Measurements from ENCODE around the gene RUNX1. TPM values are rescaled to one million over a fixed set of nuclear protein-coding genes. Genes with fewer than 3 reads are reported as not detected.

The RUNX1 gene
- total and polyA plus RNA-seq, 2 of the 13 experiments (the other 11 are each of a cell fraction or from before 2014, with no cell fraction given): 5.4 to 6.4 TPM

GRCh38 chr21:34817821-34818661, 231.1 kb downstream of the RUNX1 start (continued):
- TF ChIP-seq STAT6 (CRISPR knock-in tag; IDR thresholded peaks at IDR 0.05; ENCODE audit: borderline replicate concordance) (peak; percentile 87; the same call in 1 of the 2 replicates), HDAC2 (CRISPR knock-in tag; IDR thresholded peaks at IDR 0.05) (peak; percentile 69; the same call in 1 of the 2 replicates), ZGPAT (CRISPR knock-in tag; IDR thresholded peaks at IDR 0.05) (peak; percentile 71), ZNF414 (CRISPR knock-in tag; IDR thresholded peaks at IDR 0.05) (no peak), MEIS1 (CRISPR knock-in tag; IDR thresholded peaks at IDR 0.05; ENCODE audit: borderline replicate concordance) (peak; percentile 95), ZNF207 (IDR thresholded peaks at IDR 0.05; ENCODE audit: borderline replicate concordance) (no peak), TCF7 (IDR thresholded peaks at IDR 0.05; ENCODE audit: low read depth) (peak; percentile 61; the same call in 1 of the 2 replicates), TFDP1 (CRISPR knock-in tag; IDR thresholded peaks at IDR 0.05; ENCODE audit: borderline replicate concordance) (peak; percentile 58; the same call in 1 of the 2 replicates), KDM5B (CRISPR knock-in tag; IDR thresholded peaks at IDR 0.05; ENCODE audit: borderline replicate concordance) (no peak), ZBTB37 (CRISPR knock-in tag; IDR thresholded peaks at IDR 0.05) (no peak), IRX3 (CRISPR knock-in tag; IDR thresholded peaks at IDR 0.05; ENCODE audit: borderline replicate concordance, low read depth) (no peak), ZNF660 (CRISPR knock-in tag; IDR thresholded peaks at IDR 0.05; ENCODE audit: borderline replicate concordance, low read depth) (no peak), MXI1 (IDR thresholded peaks at IDR 0.05; ENCODE audit: borderline replicate concordance, low read depth, low read length) (peak; percentile 53; the same call in 1 of the 3 replicates)
- TF ChIP-seq, protein P1, sequence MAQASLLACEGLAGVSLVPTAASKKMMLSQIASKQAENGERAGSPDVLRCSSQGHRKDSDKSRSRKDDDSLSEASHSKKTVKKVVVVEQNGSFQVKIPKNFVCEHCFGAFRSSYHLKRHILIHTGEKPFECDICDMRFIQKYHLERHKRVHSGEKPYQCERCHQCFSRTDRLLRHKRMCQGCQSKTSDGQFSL (CRISPR knock-in tag; IDR thresholded peaks at IDR 0.05): no peak
- TF ChIP-seq, protein P2, sequence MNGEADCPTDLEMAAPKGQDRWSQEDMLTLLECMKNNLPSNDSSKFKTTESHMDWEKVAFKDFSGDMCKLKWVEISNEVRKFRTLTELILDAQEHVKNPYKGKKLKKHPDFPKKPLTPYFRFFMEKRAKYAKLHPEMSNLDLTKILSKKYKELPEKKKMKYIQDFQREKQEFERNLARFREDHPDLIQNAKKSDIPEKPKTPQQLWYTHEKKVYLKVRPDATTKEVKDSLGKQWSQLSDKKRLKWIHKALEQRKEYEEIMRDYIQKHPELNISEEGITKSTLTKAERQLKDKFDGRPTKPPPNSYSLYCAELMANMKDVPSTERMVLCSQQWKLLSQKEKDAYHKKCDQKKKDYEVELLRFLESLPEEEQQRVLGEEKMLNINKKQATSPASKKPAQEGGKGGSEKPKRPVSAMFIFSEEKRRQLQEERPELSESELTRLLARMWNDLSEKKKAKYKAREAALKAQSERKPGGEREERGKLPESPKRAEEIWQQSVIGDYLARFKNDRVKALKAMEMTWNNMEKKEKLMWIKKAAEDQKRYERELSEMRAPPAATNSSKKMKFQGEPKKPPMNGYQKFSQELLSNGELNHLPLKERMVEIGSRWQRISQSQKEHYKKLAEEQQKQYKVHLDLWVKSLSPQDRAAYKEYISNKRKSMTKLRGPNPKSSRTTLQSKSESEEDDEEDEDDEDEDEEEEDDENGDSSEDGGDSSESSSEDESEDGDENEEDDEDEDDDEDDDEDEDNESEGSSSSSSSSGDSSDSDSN (CRISPR knock-in tag; IDR thresholded peaks at IDR 0.05): peak; percentile 19; the same call in 1 of the 2 replicates

All from HepG2 (cell line).